Right atrium auricular region (tissue), 2 donors: Measurements from ENCODE around the gene SLC46A2. TPM values are rescaled to one million over a fixed set of nuclear protein-coding genes. Genes with fewer than 3 reads are reported as not detected.

ENCODE experiments used
- DNase-seq: peaks from one replicate; pipeline ENCODE4 v3.0.0-alpha.2; 2019; ENCODE audit warnings: low spot score
- H3K27ac ChIP-seq, 2 donors: fragments of 200-600 bp; sonication (generic); 1 replicate in 1 of 2; 2 replicates in 1 of 2; pipeline ENCODE4 v1.5.1; 2016 to 2019
- H3K27me3 ChIP-seq, 2 donors: fragments of 200-600 bp; sonication (generic); one replicate each; pipeline versions ENCODE4 v1.5.1 to v1.6.0; 2017 to 2019
- H3K36me3 ChIP-seq: fragments of 200-600 bp; sonication (generic); one replicate; pipeline ENCODE4 v1.5.1; 2016
- H3K4me1 ChIP-seq, 2 donors: fragments of 200-600 bp; sonication (generic); one replicate each; pipeline versions ENCODE4 v1.5.1 to v1.6.0; 2017 to 2019
- H3K4me3 ChIP-seq, 2 donors: fragments of 200-600 bp; sonication (generic); 1 replicate in 1 of 2; 2 replicates in 1 of 2; pipeline ENCODE4 v1.5.1; 2017 to 2019; ENCODE audit warnings: mild to moderate bottlenecking in 1 of 2, moderate library complexity in 1 of 2
- H3K9me3 ChIP-seq, 2 donors: fragments of 200-600 bp; sonication (generic); one replicate each; pipeline ENCODE4 v1.5.1; 2019
- CTCF ChIP-seq, 2 donors: fragments of 200-600 bp; sonication (generic); IDR thresholded peaks; one replicate each; pipeline ENCODE4 v1.5.1; 2019; ENCODE audit warnings: antibody characterized with exemption in 2 of 2
- total RNA-seq, 2 donors: library from RNA; depleted of rRNA; stranded (reverse); fragments of >200 nt; gene quantifications; one replicate each; pipeline ENCODE4 v1.1.0, GENCODE V29; 2016

Gene SLC46A2
- total RNA-seq, 2 donors from 2014 or later, result 0.43 TPM; not detected in 1

DNA sequence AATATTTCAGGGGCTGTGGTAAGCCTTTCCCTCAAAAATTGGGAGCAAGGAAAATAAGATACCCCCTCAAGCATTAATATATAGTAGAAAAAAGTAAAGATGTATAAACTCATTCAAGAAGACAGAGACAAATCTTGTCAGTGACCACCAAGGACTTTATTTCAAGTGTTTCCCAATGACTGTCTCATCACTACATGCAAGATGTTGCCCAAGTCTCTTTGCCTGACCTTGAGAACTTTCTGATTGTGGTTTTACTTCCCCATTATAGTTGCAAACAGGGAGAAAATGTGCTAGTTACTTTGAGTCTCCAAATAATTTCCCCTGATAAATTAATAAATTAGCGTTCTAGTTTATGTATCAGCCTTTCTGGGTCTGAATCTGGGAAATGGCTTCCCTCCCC is 4.0 kb upstream of the SLC46A2 start:
- Histone ChIP-seq H3K9me3 (no peaks in the 10 kb centered on the region), H3K4me1 (peaks cover 0 to 14% of the 10 kb centered on the region in 2 donors), H3K27me3 (no peaks in the 10 kb centered on the region), H3K4me3 (no peak overlapping the region), H3K36me3 (no peaks in the 10 kb centered on the region), H3K27ac (no peak overlapping the region)
- TF ChIP-seq CTCF (IDR thresholded peaks at IDR 0.05), result no peak
- DNase-seq, result no peak

- Histone ChIP-seq H3K4me3 (no peak overlapping the region), H3K27ac (no peak overlapping the region), H3K27me3 (no peaks in the 10 kb centered on the region), H3K9me3 (no peaks in the 10 kb centered on the region), H3K4me1 (peaks cover 0 to 15% of the 10 kb centered on the region in 2 donors), H3K36me3 (no peaks in the 10 kb centered on the region)
- DNase-seq, result no peak
- no peak for TF ChIP-seq CTCF (IDR thresholded peaks at IDR 0.05)
These were observed 3.4 kb upstream of the SLC46A2 start for GRCh38 chr9:112894041-112894440.

DNA sequence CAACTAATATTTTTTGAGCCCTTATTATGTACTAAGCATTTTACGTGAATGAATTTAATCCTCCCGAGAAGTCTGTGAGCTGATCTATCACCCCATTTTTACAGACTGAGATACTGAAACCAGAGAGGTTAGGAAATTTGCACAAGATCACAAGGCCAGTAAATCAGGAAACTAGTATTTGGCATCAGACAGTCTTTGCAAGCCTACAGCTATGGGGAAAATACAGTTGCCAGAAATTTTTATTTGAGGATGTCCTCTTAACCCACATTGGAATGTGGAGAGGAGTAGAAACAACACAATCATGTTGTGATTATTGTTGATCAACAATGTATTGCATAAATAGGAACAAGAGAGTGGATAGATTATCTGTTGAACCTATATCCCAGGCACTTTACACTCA is 2.3 kb upstream of the SLC46A2 start:
- no peak overlapping the region for H3K27ac ChIP-seq
- no peak overlapping the region for H3K4me3 ChIP-seq
- no peak for TF ChIP-seq CTCF (IDR thresholded peaks at IDR 0.05)
- no peaks in the 10 kb centered on the region for H3K9me3 ChIP-seq
- H3K27me3 ChIP-seq, result no peaks in the 10 kb centered on the region
- H3K36me3 ChIP-seq, result no peaks in the 10 kb centered on the region
- no peak for DNase-seq
- H3K4me1 ChIP-seq, result peaks cover 0 to 15% of the 10 kb centered on the region in 2 donors

DNA sequence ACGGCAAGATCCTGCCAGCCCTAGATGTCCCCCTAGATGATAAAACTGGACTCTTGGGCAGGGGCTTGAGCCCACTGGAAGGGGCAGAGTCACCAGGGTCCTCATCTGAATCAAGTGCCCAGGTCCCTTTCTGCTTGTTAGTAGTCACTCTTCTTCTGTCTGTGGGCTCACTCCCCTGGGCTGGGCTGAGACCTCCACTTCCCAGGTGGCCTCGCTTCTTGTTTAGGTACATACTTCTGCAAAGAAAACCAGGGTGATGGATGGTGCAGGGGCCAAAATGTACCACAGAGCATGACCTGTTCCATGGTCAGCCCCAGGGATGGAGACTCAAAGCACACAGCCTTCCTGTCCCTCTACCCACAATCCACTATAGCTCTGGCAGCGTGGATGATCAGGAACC is 845 bp upstream of the SLC46A2 start:
- Histone ChIP-seq H3K36me3 (no peaks in the 10 kb centered on the region), H3K4me1 (peaks cover 0 to 15% of the 10 kb centered on the region in 2 donors), H3K27ac (no peak overlapping the region), H3K4me3 (no peak overlapping the region), H3K27me3 (no peaks in the 10 kb centered on the region), H3K9me3 (no peaks in the 10 kb centered on the region)
- TF ChIP-seq CTCF (IDR thresholded peaks at IDR 0.05), result no peak
- no peak for DNase-seq

DNA sequence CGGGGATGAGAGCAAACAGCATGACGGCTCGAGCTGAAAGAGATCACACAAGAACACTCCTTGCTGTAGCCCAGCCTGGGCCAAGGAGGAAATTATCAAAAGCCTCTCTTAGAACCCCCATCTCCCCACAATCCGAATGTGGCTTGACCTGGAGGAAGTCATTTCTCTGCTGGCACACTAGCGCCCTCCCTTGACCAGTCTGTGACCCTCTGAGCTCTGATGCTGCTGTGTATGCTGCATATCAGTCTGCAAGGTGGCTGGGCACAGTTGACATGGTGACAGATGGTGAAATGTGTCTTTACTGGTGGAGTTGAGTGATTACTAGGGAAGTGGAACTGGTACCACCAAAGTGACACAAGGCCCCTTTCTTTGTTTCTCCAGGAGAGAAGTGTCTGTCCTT is 3.3 kb downstream of the SLC46A2 start:
- no peak for DNase-seq
- no peak for TF ChIP-seq CTCF (IDR thresholded peaks at IDR 0.05)

DNA sequence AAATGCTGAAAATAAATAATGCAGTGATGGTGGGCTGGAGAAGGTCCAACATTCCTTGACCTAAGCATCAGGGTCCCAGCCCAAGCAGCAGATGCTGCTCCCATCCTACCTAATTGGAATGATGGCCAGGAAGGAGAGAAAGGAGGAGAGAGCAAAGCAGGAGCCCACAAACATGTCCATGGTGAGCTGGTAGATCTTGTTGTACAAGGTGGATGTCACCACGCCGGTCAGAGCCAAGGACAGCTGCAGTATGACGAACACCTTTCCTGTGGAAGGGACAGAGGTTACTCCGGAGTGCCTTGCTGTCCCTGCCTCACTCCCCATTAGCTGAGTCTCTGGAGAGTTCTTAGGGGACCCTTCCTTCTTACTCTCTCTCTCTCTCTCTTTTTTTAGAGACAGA is 4.3 kb downstream of the SLC46A2 start:
- Histone ChIP-seq H3K36me3 (no peaks in the 10 kb centered on the region), H3K27me3 (no peaks in the 10 kb centered on the region), H3K27ac (no peak overlapping the region), H3K9me3 (no peaks in the 10 kb centered on the region), H3K4me3 (no peak overlapping the region), H3K4me1 (peaks cover 0 to 15% of the 10 kb centered on the region in 2 donors)
- DNase-seq, result no peak
- TF ChIP-seq CTCF (IDR thresholded peaks at IDR 0.05), result no peak

More for the DNA sequence above, 3.3 kb downstream of the SLC46A2 start:
- Histone ChIP-seq H3K9me3 (no peaks in the 10 kb centered on the region), H3K27ac (no peak overlapping the region), H3K4me3 (no peak overlapping the region), H3K4me1 (peaks cover 0 to 15% of the 10 kb centered on the region in 2 donors), H3K27me3 (no peaks in the 10 kb centered on the region), H3K36me3 (no peaks in the 10 kb centered on the region)
